GM12875 (cell line): ENCODE data around the gene CDH13.

Source experiments
- H3K4me3 ChIP-seq: one replicate; pipeline ENCODE4 v1.5.1; 2011; ENCODE audit warnings: low read depth, low read length, control low read depth
- TF ChIP-seq, protein P1 (sequence below): IDR thresholded peaks from 2 replicates; pipeline ENCODE4 v1.5.1; 2011; ENCODE audit warnings: low read depth, mild to moderate bottlenecking, control low read depth, inconsistent platforms, low read length, moderate library complexity, borderline replicate concordance; ENCODE audit not compliant: insufficient read depth

CDH13 gene

DNA sequence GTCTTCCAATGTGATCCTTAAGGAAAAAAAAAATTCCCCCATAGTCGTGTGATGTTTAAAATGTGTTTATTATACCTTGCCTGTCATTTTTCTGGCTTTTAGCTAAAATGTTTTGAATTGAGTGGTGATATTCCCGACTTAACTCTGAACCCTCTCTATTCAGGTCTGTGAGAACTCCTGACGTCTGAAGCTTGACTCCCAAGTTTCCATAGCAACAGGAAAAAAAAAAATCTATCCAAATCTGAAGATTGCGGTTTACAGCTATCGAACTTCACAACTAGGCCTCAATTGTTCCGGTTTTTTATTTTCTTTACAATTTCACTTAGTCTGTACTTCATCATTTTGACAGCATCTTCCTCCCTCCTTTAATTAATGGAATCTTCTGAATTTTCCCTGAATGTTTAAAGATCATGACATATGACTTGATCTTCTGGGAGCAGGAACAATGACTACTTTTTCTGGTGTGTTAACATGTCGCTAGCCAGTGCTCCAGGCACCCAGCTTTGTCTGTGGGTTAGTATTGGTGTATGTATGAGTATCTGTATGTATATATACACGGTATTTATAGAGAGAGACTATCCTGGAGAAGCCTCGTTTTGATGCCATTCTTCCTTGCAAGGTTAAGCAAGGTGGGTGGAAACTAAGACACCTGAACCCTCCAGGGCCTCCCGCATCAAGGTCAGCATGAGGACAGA lies 1168.2 kb downstream of the CDH13 start:
- TF ChIP-seq, protein P1, sequence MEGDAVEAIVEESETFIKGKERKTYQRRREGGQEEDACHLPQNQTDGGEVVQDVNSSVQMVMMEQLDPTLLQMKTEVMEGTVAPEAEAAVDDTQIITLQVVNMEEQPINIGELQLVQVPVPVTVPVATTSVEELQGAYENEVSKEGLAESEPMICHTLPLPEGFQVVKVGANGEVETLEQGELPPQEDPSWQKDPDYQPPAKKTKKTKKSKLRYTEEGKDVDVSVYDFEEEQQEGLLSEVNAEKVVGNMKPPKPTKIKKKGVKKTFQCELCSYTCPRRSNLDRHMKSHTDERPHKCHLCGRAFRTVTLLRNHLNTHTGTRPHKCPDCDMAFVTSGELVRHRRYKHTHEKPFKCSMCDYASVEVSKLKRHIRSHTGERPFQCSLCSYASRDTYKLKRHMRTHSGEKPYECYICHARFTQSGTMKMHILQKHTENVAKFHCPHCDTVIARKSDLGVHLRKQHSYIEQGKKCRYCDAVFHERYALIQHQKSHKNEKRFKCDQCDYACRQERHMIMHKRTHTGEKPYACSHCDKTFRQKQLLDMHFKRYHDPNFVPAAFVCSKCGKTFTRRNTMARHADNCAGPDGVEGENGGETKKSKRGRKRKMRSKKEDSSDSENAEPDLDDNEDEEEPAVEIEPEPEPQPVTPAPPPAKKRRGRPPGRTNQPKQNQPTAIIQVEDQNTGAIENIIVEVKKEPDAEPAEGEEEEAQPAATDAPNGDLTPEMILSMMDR, result no peak
- no peak overlapping the region for H3K4me3 ChIP-seq

- H3K4me3 ChIP-seq, result no peak overlapping the region
Observed at GRCh38 chr16:83797013-83797412, 1170.2 kb downstream of the CDH13 start.

DNA sequence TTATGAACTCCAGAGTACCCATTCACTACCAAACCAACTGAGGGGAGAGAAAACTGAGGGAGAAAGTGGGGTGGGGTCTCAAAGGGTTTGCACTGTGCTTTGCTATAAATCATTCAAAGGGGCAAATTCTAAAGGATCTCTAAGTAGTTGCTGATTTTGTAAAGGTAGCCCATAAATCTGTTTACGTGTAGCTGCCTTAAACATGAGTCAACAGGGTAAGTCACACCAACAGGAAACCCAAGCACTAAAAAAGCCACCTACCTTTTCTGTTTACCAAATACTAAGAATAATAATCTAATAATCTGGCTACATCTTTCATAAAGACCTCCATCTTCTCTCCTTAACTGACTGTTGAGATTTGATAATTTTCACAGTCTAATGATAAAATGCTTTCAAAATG lies 1172.6 kb downstream of the CDH13 start:
- H3K4me3 ChIP-seq, result no peak overlapping the region
- TF ChIP-seq, protein P1, result no peak

More at GRCh38 chr16:83797013-83797412, 1170.2 kb downstream of the CDH13 start:
- TF ChIP-seq, protein P1, result no peak

GRCh38 chr16:83802135-83802534 lies 1175.4 kb downstream of the CDH13 start:
- H3K4me3 ChIP-seq, result no peak overlapping the region
- TF ChIP-seq, protein P1, result no peak

DNA sequence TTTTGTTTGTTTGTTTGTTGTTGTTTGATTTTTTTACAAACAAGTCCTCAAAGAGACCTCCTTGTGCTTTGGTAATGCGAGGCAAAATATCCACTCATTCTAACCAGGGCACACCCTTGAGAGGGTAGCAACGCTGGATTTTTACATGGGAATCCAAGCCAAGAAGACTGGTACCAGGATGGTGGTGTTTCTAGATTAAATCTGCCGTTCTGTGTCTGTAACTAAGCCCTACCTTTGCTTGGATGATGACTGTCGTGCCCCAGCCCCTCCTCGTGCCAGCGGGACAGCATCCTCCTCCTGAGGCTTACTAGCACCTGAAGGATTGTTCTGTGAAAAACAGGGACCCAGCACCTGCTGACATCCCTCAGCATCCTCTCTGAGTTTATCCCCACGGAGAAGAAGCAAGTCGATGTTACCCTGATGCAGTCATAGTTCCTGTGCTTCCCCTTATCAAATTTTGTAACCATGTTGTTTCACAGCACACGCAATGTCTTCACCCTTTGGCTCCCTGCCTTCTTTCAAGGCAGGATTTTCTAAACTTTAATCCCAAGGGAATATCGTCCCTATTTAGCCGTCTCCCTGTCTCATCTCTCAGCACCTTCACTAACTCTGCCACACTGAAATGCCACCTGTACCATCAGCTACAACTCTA lies 1175.9 kb downstream of the CDH13 start:
- TF ChIP-seq, protein P1, result no peak
- H3K4me3 ChIP-seq, result no peak overlapping the region

DNA sequence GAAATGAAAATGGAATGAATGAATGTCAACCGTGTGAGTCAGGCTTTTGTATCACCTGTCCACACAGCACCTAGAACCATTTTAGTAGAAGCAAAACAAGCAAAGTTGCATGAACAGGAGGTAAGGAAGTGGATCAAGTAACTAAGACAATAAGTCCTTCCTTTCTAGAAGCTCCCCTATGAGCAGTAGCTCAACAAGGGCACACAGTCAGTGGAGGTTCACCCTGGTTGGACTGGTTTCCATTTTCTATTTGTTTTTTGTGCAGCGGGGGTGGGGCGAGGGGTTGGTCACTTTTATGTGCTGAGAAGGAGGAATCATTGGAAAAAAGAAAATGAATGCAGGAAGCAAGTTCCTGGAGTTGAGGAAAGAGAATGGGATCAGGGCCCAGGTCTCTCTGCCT lies 1177.0 kb downstream of the CDH13 start:
- TF ChIP-seq, protein P1, result no peak
- H3K4me3 ChIP-seq, result no peak overlapping the region

- no peak overlapping the region for H3K4me3 ChIP-seq
- TF ChIP-seq, protein P1, result no peak
Observed at GRCh38 chr16:83804366-83804765, 1177.6 kb downstream of the CDH13 start.
